ENCODE results near the gene TLX3. TPM values are rescaled to one million over a fixed set of nuclear protein-coding genes. Genes with fewer than 3 reads are reported as not detected.

Gene TLX3
- total and polyA plus RNA-seq, 10 of the 15 experiments (the other 5 are each of a cell fraction or from before 2014, with no cell fraction given): not detected

DNA sequence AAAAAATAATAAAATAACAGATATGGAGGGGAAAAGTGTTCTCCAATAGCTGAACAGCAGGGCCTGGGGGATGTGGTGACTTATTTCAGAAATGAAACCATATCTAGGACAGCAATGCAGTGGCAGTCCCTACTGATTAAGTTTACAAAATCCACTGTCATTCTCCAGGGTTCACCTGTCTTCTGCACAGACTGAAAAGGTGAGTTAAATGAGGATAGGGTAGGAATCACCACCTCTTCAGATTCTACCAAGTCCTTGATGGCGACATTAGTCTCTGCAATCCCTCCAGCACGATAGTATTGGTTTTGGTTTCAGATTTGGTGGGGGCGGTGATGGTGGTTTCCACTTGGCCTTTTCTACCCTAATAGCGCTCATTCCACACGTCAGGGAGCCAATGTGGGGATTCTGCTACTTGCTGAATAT, 46.3 kb downstream of the TLX3 start (continued):
- TF ChIP-seq NR2C2 (IDR thresholded peaks at IDR 0.05; ENCODE audit: borderline replicate concordance, control insufficient read depth, insufficient read length, low read depth): no peak

GRCh38 chr5:171357843-171358242, 48.8 kb downstream of the TLX3 start:
- Histone ChIP-seq H3K79me2 (ENCODE audit: control insufficient read depth, insufficient read depth, low read length) (no peaks in the 10 kb centered on the region), H3K27me3 (replicated peaks in 1 of 2; ENCODE audit: control insufficient read depth in 2 of 2, insufficient read depth in 2 of 2, low read length in 1 of 2) (no peaks in the 10 kb centered on the region), H3K27ac (ENCODE audit: control insufficient read depth, insufficient read depth) (no peak overlapping the region), H4K20me1 (ENCODE audit: control insufficient read depth, insufficient read depth) (no peaks in the 10 kb centered on the region), H3K4me3 (no peak overlapping the region), H3K4me2 (ENCODE audit: control insufficient read depth, insufficient read depth) (no peak overlapping the region), H2AFZ (ENCODE audit: control insufficient read depth, low read depth, low read length) (no peak overlapping the region), H3K4me1 (ENCODE audit: control insufficient read depth, insufficient read depth, low read length) (peaks cover 12% of the 10 kb centered on the region), H3K9me3 (replicated peaks; ENCODE audit: control insufficient read depth, insufficient read depth, low read length) (no peaks in the 10 kb centered on the region; the same call in 2 of the 3 replicates), H3K9ac (ENCODE audit: control insufficient read depth, insufficient read depth, low read length) (no peak overlapping the region), H3K36me3 (ENCODE audit: control insufficient read depth in 2 of 2, insufficient read depth in 2 of 2, low read length in 1 of 2) (no peaks in the 10 kb centered on the region)
- POLR2A ChIA-PET: no interaction called here
- SMC1A ChIA-PET (ENCODE audit: uncharacterized antibody, unreplicated experiment): no interaction called here
- in situ Hi-C loops (cut with MboI) (no loop called here), intact Hi-C loops (cut with micrococcal nuclease; ENCODE audit: unreplicated experiment) (no loop called here)
- no TSS peak for BruUV-seq (replicated peaks)
- FAIRE-seq (no peak), ATAC-seq (no peak), DNase-seq (ENCODE audit: low read depth, low spot score) (no peak)
- RAD21 ChIA-PET (ENCODE audit: unreplicated experiment): no interaction called here
- 100% methylated on average over 2 of the region's 2 CpGs for WGBS (ENCODE audit: insufficient coverage, insufficient replicate concordance, low lambda C conversion rate, missing lambda C conversion rate)
- TF ChIP-seq SREBF2 (IDR thresholded peaks at IDR 0.05; ENCODE audit: low read length) (no peak), NR2F1 (conservative IDR thresholded peaks at IDR 0.05) (no peak), E2F8 (IDR thresholded peaks at IDR 0.05; ENCODE audit: low read depth, partially characterized antibody) (no peak), LARP7 (IDR thresholded peaks at IDR 0.05) (no peak), CHD1 (IDR thresholded peaks at IDR 0.05; ENCODE audit: low read depth, low read length) (no peak), JUND (IDR thresholded peaks at IDR 0.05; ENCODE audit: low read depth, low read length) (no peak), MEF2B (IDR thresholded peaks at IDR 0.05; ENCODE audit: partially characterized antibody, poor library complexity, severe bottlenecking) (no peak), PRDM15 (CRISPR knock-in tag; IDR thresholded peaks at IDR 0.05) (no peak), TCF3 (IDR thresholded peaks at IDR 0.05; ENCODE audit: borderline replicate concordance, insufficient read depth, low read depth, low read length) (no peak), IKZF2 (IDR thresholded peaks at IDR 0.05) (no peak)
- TF ChIP-seq, protein P1, sequence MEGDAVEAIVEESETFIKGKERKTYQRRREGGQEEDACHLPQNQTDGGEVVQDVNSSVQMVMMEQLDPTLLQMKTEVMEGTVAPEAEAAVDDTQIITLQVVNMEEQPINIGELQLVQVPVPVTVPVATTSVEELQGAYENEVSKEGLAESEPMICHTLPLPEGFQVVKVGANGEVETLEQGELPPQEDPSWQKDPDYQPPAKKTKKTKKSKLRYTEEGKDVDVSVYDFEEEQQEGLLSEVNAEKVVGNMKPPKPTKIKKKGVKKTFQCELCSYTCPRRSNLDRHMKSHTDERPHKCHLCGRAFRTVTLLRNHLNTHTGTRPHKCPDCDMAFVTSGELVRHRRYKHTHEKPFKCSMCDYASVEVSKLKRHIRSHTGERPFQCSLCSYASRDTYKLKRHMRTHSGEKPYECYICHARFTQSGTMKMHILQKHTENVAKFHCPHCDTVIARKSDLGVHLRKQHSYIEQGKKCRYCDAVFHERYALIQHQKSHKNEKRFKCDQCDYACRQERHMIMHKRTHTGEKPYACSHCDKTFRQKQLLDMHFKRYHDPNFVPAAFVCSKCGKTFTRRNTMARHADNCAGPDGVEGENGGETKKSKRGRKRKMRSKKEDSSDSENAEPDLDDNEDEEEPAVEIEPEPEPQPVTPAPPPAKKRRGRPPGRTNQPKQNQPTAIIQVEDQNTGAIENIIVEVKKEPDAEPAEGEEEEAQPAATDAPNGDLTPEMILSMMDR (IDR thresholded peaks at IDR 0.05 in 2 of 3, conservative IDR thresholded peaks at IDR 0.05 in 1 of 3; ENCODE audit: control insufficient read depth in 2 of 3, extremely low read depth in 1 of 3, insufficient read depth in 1 of 3, low read depth in 3 of 3, low read length in 3 of 3): no peak
- CTCF ChIA-PET: no interaction called here
